HCT116 (cell line): ENCODE data around the gene ZBTB49. TPM values are rescaled to one million over a fixed set of nuclear protein-coding genes. Genes with fewer than 3 reads are reported as not detected.

Experiments used
- ATAC-seq: fragments of 200-7000 bp; cut with Tn5 transposase; 2 replicates; pipeline ENCODE4 v1.9.1; 2020; ENCODE audit warnings: mild to moderate bottlenecking, moderate library complexity
- BruUV-seq: library from RNA; stranded (reverse); fragments of 400-500 nt; replicated peaks from 2 replicates; lab custom pipeline; 2021; lab: Mats Ljungman, UMichigan
- CTCF ChIA-PET: fragments of 300-600 bp; sonication (Branson Sonifier 250); formaldehyde crosslinking; loops from one replicate; lab custom pipeline; 2021; ENCODE audit warnings: antibody characterized with exemption; lab: Charles Lee
- POLR2A ChIA-PET: fragments of 300-600, 350-600 bp; sonication (Branson Sonifier 250); formaldehyde crosslinking; loops from one replicate; lab custom pipeline; 2021; ENCODE audit warnings: antibody characterized with exemption; lab: Charles Lee
- RAD21 ChIA-PET, 2 experiments: fragments of 300-600 bp; sonication (Branson Sonifier 250); formaldehyde crosslinking; loops; one replicate each; lab custom pipeline; 2023; ENCODE audit warnings: low total read pairs in 2 of 2; ENCODE audit not compliant: uncharacterized antibody in 2 of 2, unreplicated experiment in 2 of 2, low non-redundant PET in 1 of 2; lab: Charles Lee
- DNase-seq: peaks from one replicate; pipeline ENCODE4 v3.0.0-alpha.2; 2010; ENCODE audit warnings: low read depth, low spot score
- H2AFZ ChIP-seq: fragments of 200-600 bp; shearing (Covaris generic), sonication (generic); 2 replicates; pipeline ENCODE4 v1.6.1; 2017; ENCODE audit warnings: low read depth, mixed run types, mixed read lengths, antibody characterized with exemption, low read length; ENCODE audit not compliant: poor library complexity, severe bottlenecking
- H3K27ac ChIP-seq: 2 replicates; pipeline ENCODE4 v1.5.1; 2012; ENCODE audit warnings: low read depth, low read length
- H3K27me3 ChIP-seq: fragments of 200-600 bp; sonication (generic); 2 replicates; pipeline ENCODE4 v1.6.1; 2016; ENCODE audit warnings: mixed run types, low read length, mixed read lengths; ENCODE audit not compliant: insufficient read depth
- H3K36me3 ChIP-seq, 2 experiments: fragments of 200-500 bp in 1 of 2; fragments of 200-600 bp in 1 of 2; sonication (Bioruptor generic) in 1 of 2; sonication (generic) in 1 of 2; 2 replicates each; pipeline versions ENCODE4 v1.5.1 to v1.6.1; 2014 to 2016; ENCODE audit warnings: low read length in 2 of 2, inconsistent platforms in 1 of 2, mixed read lengths in 1 of 2, mixed run types in 1 of 2; ENCODE audit not compliant: insufficient read depth in 2 of 2, control insufficient read depth in 1 of 2
- H3K4me1 ChIP-seq, 2 experiments: fragments of 200-600 bp in 1 of 2; sonication (generic) in 1 of 2; 2 replicates each; pipeline versions ENCODE4 v1.5.1 to v1.6.1; 2012 to 2017; ENCODE audit warnings: low read length in 2 of 2, inconsistent platforms in 1 of 2, mild to moderate bottlenecking in 1 of 2, mixed read lengths in 1 of 2, mixed run types in 1 of 2, moderate library complexity in 1 of 2; ENCODE audit not compliant: insufficient read depth in 2 of 2, control insufficient read depth in 1 of 2
- H3K4me2 ChIP-seq: fragments of 200-600 bp; sonication (generic); 2 replicates; pipeline ENCODE4 v1.6.1; 2017; ENCODE audit warnings: mixed run types, low read length, mixed read lengths
- H3K4me3 ChIP-seq, 2 experiments: fragments of 200-600 bp in 1 of 2; sonication (generic) in 1 of 2; replicated peaks in 1 of 2; 2 replicates each; pipeline ENCODE4 v1.5.1; 2011 to 2016; ENCODE audit warnings: low read length in 2 of 2, control low read depth in 1 of 2, low read depth in 1 of 2, mild to moderate bottlenecking in 1 of 2, mixed read lengths in 1 of 2, mixed run types in 1 of 2
- H3K79me2 ChIP-seq: fragments of 200-600 bp; sonication (generic); 2 replicates; pipeline ENCODE4 v1.6.1; 2017; ENCODE audit warnings: mild to moderate bottlenecking, mixed run types, low read length, moderate library complexity, mixed read lengths; ENCODE audit not compliant: insufficient read depth
- H3K9ac ChIP-seq: fragments of 200-600 bp; sonication (generic); 2 replicates; pipeline ENCODE4 v1.6.1; 2016; ENCODE audit warnings: low read length, mixed read lengths
- H3K9me2 ChIP-seq: fragments of 200-600 bp; sonication (generic), shearing (Covaris generic); 2 replicates; pipeline ENCODE4 v1.6.1; 2017; ENCODE audit warnings: mixed run types, mild to moderate bottlenecking, moderate library complexity; ENCODE audit not compliant: insufficient read depth
- H3K9me3 ChIP-seq, 2 experiments: fragments of 200-500 bp in 1 of 2; fragments of 200-600 bp in 1 of 2; sonication (Bioruptor generic) in 1 of 2; sonication (generic) in 1 of 2; 2 replicates each; pipeline ENCODE4 v1.6.1; 2014 to 2017; ENCODE audit warnings: low read length in 2 of 2, mixed read lengths in 2 of 2, inconsistent platforms in 1 of 2, low read depth in 1 of 2, mild to moderate bottlenecking in 1 of 2, mixed run types in 1 of 2, moderate library complexity in 1 of 2; ENCODE audit not compliant: control insufficient read depth in 1 of 2, insufficient read depth in 1 of 2
- H4K20me1 ChIP-seq: fragments of 200-600 bp; sonication (generic), shearing (Covaris generic); 2 replicates; pipeline ENCODE4 v1.6.1; 2017; ENCODE audit warnings: mixed run types, mild to moderate bottlenecking, moderate library complexity; ENCODE audit not compliant: insufficient read depth
- EGR1 ChIP-seq: IDR thresholded peaks from 2 replicates; pipeline ENCODE4 v1.6.1; 2012; ENCODE audit warnings: low read depth
- EZH2 ChIP-seq: fragments of 200-600 bp; sonication (generic); IDR thresholded peaks from 2 replicates; pipeline ENCODE4 v1.6.1; 2017; ENCODE audit warnings: antibody characterized with exemption, mixed run types
- FOSL1 ChIP-seq: IDR thresholded peaks from 2 replicates; pipeline ENCODE4 v1.6.1; 2012; ENCODE audit warnings: low read depth
- JUND ChIP-seq: IDR thresholded peaks from 2 replicates; pipeline ENCODE4 v1.6.1; 2012
- POLR2AphosphoS5 ChIP-seq: IDR thresholded peaks from 2 replicates; pipeline ENCODE4 v1.6.1; 2011; ENCODE audit warnings: mild to moderate bottlenecking, low read depth, low read length, moderate library complexity
- RAD21 ChIP-seq: IDR thresholded peaks from 2 replicates; pipeline ENCODE4 v1.6.1; 2012; ENCODE audit warnings: low read depth, mild to moderate bottlenecking
- REST ChIP-seq: IDR thresholded peaks from 2 replicates; pipeline ENCODE4 v1.6.1; 2012; ENCODE audit warnings: low read depth
- SP1 ChIP-seq: IDR thresholded peaks from 2 replicates; pipeline ENCODE4 v1.6.1; 2012; ENCODE audit warnings: low read depth
- SRF ChIP-seq: IDR thresholded peaks from 2 replicates; pipeline ENCODE4 v1.6.1; 2012; ENCODE audit warnings: low read depth
- YY1 ChIP-seq: IDR thresholded peaks from 2 replicates; pipeline ENCODE4 v1.6.1; 2011; ENCODE audit warnings: low read length, low read depth, moderate library complexity, mild to moderate bottlenecking; ENCODE audit not compliant: insufficient replicate concordance; ENCODE audit errors: extremely low read depth
- ZNF274 ChIP-seq: fragments of 200-500 bp; sonication (Bioruptor generic); IDR thresholded peaks from 2 replicates; pipeline ENCODE4 v1.6.1; 2014; ENCODE audit warnings: mild to moderate bottlenecking, low read depth, low read length, inconsistent platforms
- intact Hi-C: fragments of 100-400 bp; cut with micrococcal nuclease; formaldehyde crosslinking; loops from 2 replicates; pipeline ENCODE4 v1.10.0; 2022
- total RNA-seq: library from RNA; stranded (reverse); gene quantifications from one replicate; pipeline ENCODE4 v1.2.1, GENCODE V29; 2021; ENCODE audit not compliant: unreplicated experiment
- TF ChIP-seq, protein P1 (sequence below), 3 experiments: fragments of 200-600 bp in 1 of 3; sonication (generic) in 1 of 3; IDR thresholded peaks in 2 of 3; conservative IDR thresholded peaks in 1 of 3; 2 replicates each; pipeline ENCODE4 v1.5.1; 2012 to 2017; ENCODE audit warnings: low read depth in 2 of 3, low read length in 2 of 3, antibody characterized with exemption in 1 of 3, borderline replicate concordance in 1 of 3, control low read depth in 1 of 3, mild to moderate bottlenecking in 1 of 3, mixed read lengths in 1 of 3, mixed run types in 1 of 3, moderate library complexity in 1 of 3; ENCODE audit not compliant: insufficient read depth in 1 of 3
- TF ChIP-seq, protein P2 (sequence below): IDR thresholded peaks from 2 replicates; pipeline ENCODE4 v1.6.1; 2011; ENCODE audit warnings: mild to moderate bottlenecking, low read length, moderate library complexity; ENCODE audit not compliant: insufficient replicate concordance; ENCODE audit errors: extremely low read depth

ZBTB49 gene
- total RNA-seq, 1 experiment from 2014 or later = 3.9 TPM

DNA sequence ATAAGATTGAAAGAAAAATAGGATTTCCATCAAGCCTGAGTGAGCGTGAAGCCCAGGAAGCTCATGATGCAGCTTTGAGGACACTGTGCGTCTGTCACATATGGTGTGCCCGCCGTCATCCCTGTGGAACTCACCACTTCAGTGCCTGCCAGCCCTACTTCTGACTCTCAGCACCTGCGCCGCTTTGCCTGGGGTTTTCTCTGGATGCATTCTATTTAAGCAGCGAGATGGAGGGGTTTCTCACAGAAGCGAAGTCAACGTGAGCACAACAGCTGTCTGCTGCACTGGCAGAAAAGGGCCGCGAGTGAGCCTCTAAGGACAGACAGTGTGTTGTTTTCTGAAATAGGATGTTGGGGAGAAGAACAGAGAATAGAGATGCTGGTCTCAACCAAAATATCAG, 35.9 kb upstream of the ZBTB49 start:
- Histone ChIP-seq H3K4me1 (peaks cover 0 to 7% of the 10 kb centered on the region in 2 experiments; a peak in 3 of 4 replicates), H3K9me2 (no peaks in the 10 kb centered on the region), H3K9ac (no peak overlapping the region), H3K27me3 (no peaks in the 10 kb centered on the region), H3K27ac (no peak overlapping the region), H3K4me2 (no peak overlapping the region), H2AFZ (no peak overlapping the region), H3K79me2 (no peaks in the 10 kb centered on the region), H3K4me3 (no peak overlapping the region), H3K36me3 (no peaks in the 10 kb centered on the region), H3K9me3 (no peaks in the 10 kb centered on the region), H4K20me1 (no peaks in the 10 kb centered on the region)
- DNase-seq (no peak), ATAC-seq (no peak)
- intact Hi-C loops = loop anchor here (10.0 kb wide), 1 partner anchor 1561 kb away; no protein-coding TSS in a partner anchor
- BruUV-seq = no TSS peak
- no peak for TF ChIP-seq SRF
- ChIA-PET POLR2A (no interaction called here), CTCF (no interaction called here), RAD21 (no interaction called here)

DNA sequence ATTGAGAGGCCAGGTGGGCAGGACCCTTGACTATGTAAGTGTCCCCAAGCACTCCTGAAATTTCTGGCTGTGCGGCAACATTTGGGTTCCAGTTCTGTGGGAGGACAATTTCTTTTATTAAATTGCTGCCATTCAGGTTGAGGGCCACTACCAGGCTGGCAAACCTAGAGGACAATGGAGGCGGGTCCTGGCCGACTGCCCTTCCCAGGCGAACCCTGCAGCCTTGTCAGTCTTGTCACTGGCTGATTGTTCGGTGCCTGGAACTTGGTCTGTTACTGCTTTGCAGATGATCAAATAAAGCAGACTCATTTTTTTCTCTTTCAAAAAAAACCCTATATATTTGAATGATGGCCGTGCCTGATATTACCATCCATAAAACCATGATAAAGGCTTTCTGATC, 35.4 kb upstream of the ZBTB49 start:
- ChIA-PET RAD21 (no interaction called here), POLR2A (no interaction called here), CTCF (no interaction called here)
- Histone ChIP-seq H3K36me3 (no peaks in the 10 kb centered on the region), H3K9me2 (no peaks in the 10 kb centered on the region), H3K9ac (no peak overlapping the region), H3K27ac (no peak overlapping the region), H3K4me3 (no peak overlapping the region), H3K27me3 (no peaks in the 10 kb centered on the region), H3K4me1 (peaks cover 0 to 4% of the 10 kb centered on the region in 2 experiments; a peak in 1 of 4 replicates), H4K20me1 (no peaks in the 10 kb centered on the region), H3K4me2 (no peak overlapping the region), H2AFZ (no peak overlapping the region), H3K9me3 (no peaks in the 10 kb centered on the region), H3K79me2 (no peaks in the 10 kb centered on the region)
- ATAC-seq (no peak), DNase-seq (no peak)
- intact Hi-C loops = loop anchor here (10.0 kb wide), 1 partner anchor 1560 kb away; no protein-coding TSS in a partner anchor
- BruUV-seq = no TSS peak
- TF ChIP-seq REST (no peak), POLR2AphosphoS5 (no peak), EZH2 (no peak), FOSL1 (no peak), JUND (no peak), ZNF274 (no peak), SP1 (no peak), EGR1 (no peak), YY1 (no peak), RAD21 (no peak)
- TF ChIP-seq, protein P1, sequence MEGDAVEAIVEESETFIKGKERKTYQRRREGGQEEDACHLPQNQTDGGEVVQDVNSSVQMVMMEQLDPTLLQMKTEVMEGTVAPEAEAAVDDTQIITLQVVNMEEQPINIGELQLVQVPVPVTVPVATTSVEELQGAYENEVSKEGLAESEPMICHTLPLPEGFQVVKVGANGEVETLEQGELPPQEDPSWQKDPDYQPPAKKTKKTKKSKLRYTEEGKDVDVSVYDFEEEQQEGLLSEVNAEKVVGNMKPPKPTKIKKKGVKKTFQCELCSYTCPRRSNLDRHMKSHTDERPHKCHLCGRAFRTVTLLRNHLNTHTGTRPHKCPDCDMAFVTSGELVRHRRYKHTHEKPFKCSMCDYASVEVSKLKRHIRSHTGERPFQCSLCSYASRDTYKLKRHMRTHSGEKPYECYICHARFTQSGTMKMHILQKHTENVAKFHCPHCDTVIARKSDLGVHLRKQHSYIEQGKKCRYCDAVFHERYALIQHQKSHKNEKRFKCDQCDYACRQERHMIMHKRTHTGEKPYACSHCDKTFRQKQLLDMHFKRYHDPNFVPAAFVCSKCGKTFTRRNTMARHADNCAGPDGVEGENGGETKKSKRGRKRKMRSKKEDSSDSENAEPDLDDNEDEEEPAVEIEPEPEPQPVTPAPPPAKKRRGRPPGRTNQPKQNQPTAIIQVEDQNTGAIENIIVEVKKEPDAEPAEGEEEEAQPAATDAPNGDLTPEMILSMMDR (IDR thresholded peaks at IDR 0.05 in 2 of 3, conservative IDR thresholded peaks at IDR 0.05 in 1 of 3; ENCODE audit: borderline replicate concordance in 1 of 3, insufficient read depth in 1 of 3, low read depth in 2 of 3, low read length in 2 of 3) = no peak
- TF ChIP-seq, protein P2, sequence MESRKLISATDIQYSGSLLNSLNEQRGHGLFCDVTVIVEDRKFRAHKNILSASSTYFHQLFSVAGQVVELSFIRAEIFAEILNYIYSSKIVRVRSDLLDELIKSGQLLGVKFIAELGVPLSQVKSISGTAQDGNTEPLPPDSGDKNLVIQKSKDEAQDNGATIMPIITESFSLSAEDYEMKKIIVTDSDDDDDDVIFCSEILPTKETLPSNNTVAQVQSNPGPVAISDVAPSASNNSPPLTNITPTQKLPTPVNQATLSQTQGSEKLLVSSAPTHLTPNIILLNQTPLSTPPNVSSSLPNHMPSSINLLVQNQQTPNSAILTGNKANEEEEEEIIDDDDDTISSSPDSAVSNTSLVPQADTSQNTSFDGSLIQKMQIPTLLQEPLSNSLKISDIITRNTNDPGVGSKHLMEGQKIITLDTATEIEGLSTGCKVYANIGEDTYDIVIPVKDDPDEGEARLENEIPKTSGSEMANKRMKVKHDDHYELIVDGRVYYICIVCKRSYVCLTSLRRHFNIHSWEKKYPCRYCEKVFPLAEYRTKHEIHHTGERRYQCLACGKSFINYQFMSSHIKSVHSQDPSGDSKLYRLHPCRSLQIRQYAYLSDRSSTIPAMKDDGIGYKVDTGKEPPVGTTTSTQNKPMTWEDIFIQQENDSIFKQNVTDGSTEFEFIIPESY = no peak
